ENCODE data around the gene RBM11.
"Not testable (repeated sequence)": the region's sequence is repeated elsewhere in the genome, so short reads cannot be mapped to it uniquely, and the experiment has no call there.

The RBM11 gene, protein sequence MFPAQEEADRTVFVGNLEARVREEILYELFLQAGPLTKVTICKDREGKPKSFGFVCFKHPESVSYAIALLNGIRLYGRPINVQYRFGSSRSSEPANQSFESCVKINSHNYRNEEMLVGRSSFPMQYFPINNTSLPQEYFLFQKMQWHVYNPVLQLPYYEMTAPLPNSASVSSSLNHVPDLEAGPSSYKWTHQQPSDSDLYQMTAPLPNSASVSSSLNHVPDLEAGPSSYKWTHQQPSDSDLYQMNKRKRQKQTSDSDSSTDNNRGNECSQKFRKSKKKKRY

DNA sequence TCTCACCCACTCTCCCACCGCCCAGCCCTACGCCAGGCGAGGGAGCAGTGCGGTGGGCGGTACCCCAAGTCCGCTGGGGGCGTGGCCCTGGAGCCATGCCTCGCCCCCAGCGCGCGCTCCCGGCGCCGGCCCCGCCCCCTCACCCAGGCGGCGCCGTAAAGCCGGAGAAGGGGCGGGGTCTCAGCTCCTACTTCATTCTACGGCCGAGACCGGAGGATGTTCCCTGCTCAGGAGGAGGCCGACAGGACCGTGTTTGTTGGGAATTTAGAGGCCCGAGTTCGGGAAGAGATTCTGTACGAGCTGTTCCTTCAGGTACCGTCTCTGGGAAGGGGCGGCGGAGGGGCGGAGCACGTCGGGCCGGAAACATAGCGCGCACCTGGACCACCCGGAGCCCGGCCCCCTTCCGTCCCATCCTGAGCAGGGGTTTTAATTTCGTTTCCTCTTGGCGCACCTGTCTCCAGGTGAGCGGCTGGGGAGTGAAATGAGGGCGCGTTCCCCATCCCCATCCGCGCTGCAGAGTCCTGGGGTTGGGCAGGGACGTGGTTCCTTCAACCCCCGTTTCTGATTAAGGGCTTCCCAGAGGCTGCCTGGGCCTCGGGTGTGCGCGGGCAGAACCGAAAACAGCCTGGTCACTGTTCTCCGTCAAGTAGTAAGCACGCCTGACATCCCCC lies at the start of gene RBM11:
Gene RBM11, plus strand, starts transcription at position 187 of the 671 bp plus-strand sequence. Its CDS starts 30 bp downstream, at position 217.
- peak; percentile 55 to 75 for DNase-seq (ENCODE audit: low read depth in 2 of 2)

DNA sequence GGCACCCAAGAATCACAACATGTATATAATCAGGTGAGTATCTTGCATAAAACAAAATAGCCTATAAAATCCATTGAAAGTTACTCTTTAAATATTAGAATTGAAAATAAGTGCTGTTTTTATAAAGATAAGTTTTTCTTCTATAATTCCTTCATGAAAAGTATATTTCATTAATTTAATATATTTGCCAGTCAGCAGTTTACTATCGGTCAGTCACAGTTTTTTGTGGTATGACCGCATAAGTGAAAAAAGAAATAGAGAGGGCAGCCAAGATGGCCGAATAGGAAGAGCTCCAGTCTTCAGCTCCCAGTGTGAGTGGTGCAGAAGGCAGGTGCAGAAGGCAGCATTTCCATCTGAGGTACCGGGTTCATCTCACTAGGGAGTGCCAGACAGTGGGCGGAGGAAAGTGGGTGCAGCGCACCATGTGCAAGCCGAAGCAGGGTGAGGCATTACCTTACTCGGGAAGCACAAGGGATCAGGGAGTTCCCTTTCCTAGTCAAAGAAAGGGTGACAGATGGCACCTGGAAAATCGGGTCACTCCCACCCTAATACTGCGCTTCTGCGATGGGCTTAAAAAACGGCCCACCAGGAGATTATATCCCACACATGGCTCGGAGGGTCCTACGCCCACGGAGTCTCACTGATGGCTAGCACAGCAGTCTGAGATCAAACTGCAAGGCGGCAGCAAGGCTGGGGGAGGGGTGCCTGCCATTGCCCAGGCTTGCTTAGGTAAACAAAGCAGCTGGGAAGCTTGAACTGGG lies 49.3 kb upstream of the RBM11 start:
- DNase-seq (ENCODE audit: low read depth in 2 of 2) = not testable (repeated sequence)

DNA sequence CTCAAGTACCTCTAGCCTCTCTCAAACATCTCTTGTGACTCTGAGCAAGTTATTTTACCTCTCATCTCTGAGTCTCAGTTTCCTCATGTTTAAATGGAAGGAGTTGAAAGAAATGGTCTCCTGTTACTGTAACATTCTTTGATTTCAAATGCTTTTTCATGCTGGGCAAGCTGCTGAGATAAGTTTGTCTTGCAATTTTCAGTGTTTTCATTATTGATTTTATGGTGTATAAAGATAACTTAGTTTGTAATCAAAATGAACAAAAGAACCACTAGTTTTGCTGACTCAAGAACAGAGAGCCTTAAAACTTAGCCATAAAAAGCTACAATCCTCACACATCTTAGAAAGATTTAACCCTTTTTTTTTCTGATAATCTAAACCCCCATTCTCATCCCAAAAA lies 9.7 kb upstream of the RBM11 start:
- DNase-seq (ENCODE audit: low read depth in 2 of 2) = no peak

DNA sequence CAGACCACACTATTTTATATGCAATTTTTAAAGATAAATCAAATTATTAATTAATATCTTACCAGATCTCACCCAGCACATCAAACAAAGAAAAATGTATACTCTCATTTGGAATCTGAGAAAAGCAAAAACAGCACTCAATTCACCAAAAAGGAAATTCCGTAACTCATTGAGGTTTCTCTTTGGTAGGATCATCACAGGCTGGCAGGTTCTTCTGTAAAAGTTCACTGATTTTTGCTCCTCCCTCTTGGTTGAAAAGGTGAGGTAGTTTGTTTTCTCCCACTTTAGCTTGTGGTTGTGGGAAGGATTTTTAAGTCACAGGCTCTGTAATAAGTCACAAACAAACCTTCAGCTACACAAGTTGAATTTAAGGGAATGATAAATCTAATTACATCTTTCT lies 5.2 kb upstream of the RBM11 start, which contains the start of gene LIPI:
Gene LIPI, minus strand, starts transcription at position 218 of the 400 bp plus-strand sequence. Its CDS starts 110 bp downstream, at position 108.
- no peak for DNase-seq (ENCODE audit: low read depth in 2 of 2)

DNA sequence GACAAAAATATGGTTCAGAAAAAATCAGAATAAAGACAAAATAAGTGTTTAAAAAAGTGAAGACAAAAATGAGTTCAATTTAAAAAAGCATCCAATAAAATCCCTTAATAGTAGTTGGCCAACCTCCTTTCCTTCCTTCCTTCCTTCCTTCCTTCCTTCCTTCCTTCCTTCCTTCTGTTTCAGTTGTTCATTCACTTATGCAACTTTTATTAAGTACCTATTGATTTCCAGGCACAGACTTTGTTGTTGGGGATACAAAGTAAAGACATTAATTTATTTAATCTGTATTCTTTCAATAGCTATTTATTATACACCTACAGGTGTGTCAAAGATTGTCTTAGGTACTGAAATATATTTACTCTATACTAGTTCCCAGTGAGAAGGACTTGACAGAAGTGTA lies 2.8 kb upstream of the RBM11 start:
- no peak for DNase-seq (ENCODE audit: low read depth in 2 of 2)

DNA sequence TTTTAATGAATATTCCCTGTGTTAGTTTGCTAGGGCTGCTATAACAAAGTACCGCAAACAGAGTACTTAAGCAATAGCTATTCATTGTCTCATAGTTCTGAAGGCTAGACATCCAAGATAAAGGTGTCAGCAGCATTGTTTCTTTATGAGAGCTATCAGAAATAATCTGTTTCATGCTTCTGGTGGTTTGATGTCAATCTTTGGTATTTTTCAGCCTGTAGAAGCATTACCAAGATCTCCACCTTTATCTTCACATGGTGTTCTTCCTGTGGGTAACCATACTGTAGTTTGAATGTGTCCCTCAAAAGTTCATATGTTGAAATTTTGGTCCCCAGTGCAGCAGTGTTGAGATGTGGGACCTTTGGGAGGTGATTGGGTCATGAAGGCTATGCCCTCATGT lies 7.4 kb downstream of the RBM11 start:
- no peak for DNase-seq (ENCODE audit: low read depth in 2 of 2)

DNA sequence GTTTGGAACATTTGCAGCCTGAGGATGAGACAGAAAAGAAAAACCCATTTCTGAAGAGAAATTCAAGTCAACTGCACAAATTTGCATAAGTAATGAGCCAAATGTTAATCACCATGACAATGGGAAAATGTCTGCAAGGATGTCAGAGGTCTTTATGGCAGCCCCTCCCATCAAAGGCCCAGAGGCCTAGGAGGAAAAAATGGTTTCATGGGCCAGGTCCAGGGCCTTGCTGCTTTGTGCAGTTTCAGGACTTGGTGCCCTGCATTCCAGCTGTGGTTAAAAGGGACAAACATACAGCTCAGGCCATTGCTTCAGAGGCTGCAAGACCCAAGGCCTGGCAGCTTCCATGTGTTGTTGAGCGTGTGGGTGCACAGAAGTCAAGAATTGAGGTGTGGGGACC lies 13.4 kb downstream of the RBM11 start:
- DNase-seq (ENCODE audit: low read depth in 2 of 2) = no peak

DNA sequence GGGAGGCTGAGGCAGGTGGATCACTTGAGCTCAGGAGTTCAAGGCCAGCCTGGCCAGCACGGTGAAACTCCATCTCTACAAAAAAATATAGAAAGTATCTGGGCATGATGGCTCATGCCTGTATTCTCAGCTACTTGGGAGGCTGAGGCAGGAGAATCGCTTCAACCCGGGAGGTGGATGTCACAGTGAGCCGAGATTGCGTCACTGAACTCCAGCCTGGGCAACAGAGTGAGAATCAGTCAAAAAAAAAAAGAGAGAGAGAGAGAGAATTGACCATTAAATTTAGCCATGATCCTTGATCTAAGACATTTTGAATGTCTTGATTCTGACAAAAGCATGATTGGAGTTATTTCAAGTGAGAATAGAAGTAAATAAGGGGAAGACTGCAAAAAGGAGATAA lies 19.1 kb downstream of the RBM11 start:
- no peak for DNase-seq (ENCODE audit: low read depth in 2 of 2)

DNA sequence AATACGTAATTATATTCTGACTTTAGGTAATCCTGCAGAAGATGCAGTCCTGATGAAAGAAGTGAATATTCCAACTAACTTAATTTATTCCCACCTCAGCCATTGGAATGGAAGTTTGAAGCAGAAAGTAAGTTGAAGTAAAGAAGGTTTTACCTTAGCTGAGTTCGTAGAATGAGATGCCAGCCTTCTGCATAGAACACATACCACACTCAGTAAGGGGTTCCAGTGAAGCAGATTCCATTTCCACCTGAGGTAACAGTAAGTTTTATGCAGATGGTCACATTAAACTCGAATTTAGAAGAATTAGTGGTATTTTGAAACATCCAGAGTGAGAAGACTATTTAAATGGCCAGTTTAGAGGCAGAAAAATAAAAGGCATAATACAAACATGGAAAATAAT lies 20.2 kb downstream of the RBM11 start:
- DNase-seq (ENCODE audit: low read depth in 2 of 2) = no peak

DNA sequence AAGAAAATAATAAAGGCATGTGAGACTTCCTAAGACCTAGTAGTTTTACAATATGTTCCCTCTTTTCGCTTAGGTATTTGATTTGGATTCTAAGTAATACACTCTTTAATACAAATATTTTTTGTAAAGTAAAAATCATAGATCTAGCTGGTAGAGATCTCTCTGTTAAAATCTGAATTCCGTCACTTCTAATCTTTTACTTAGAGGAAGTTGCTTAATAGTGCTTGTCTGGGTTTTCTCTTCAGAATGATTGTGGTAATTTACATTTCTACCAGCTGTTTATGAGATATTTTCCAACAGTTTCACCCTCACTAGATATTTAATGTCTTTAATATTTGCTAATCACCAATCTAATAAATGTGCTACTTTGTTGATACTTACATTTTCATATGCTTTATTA lies 23.3 kb downstream of the RBM11 start:
- no peak for DNase-seq (ENCODE audit: low read depth in 2 of 2)

DNA sequence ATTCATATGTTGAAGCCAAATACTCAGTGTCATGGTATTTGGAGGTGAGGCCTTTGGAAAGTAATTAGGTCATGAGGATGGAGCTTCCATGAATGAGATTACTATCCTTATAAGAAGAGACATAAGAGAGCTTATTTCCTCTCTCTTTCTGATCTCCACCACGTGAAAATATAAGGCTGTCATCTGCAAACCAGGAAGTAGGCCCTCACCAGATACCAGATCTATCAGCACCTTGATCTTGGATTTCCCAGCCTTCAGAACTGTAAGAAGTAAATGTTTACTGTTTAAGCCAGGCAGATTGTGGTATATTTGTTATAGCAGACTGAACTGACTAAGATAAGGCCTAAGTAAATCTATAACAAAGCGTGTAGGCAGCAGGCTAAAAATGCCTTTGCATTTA lies 25.3 kb downstream of the RBM11 start:
- DNase-seq (ENCODE audit: low read depth in 2 of 2) = no peak

DNA sequence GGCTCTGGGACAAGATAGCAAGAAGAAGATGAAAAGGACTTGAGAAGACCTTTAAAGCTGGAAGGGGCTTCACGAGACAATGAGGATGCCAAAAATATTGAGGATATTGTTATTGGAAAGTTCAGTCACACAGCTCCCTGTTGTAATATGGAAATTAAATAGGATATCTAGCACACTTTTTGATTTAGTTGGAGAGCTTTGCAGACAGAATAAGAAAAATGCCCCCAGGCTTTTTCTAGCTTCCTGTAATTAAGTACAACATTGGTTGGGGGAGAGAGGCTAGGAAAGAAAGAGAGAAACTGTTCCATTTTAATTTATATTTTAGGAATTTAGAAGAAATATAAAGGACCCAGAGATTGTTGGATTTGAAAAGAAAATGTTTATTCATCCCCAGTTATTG lies 27.5 kb downstream of the RBM11 start:
- DNase-seq (ENCODE audit: low read depth in 2 of 2) = no peak

DNA sequence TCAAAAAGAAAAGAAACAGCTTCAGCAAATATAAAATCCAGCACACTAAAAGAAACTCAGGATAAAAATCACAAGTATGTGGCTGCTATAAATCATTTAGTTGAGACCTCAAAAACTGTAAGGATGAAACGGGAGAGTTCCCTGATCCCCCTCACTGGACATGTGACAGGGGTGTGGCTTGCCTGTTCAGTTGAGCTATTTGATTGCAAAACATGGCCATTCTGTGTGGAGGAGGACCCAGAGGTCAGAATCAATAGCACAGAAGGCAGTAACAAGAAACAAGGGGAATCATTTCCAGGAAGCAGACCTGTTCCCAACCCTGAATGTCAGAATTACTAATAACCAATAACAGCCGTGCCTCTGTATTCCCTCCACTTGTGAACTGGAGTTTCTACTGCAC lies 27.9 kb downstream of the RBM11 start:
- DNase-seq (ENCODE audit: low read depth in 2 of 2) = no peak

DNA sequence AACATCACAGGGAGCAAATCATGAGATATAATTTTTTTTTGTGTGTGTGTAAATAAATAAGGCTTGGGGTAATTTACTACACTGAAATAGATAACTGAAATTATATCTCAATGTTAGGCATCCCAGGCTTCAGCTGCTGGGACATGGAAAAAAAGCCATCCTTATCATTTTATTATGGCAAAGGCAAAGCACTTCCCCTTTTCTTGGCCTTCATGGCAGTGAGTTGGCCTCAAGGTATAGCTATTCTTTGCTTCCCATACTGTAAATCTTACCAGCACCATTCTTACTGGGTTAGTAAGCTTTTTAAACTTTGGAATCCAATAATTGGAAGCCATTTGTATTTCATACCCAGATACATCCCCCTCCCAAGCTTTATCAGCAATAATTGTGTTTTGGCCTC lies 29.0 kb downstream of the RBM11 start:
- no peak for DNase-seq (ENCODE audit: low read depth in 2 of 2)

DNA sequence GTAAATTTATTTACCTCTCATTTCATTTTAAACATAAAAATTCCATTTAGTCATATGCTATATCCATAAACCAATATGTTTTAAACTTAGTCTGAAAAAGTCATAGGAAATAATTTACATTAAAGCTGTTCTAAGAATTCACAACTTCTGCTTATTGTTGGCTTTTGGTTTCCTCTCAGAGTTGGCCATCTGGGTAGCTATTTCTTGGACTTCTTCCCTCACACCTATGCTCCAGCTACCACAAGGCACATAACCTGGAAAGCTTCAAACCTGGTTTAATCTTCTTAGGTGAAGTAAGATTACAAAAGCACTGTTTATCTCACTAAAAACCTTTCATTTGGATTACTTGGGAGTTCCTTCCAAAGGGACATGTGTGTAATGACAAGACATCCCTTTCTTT lies 29.8 kb downstream of the RBM11 start:
- DNase-seq (ENCODE audit: low read depth in 2 of 2) = no peak

DNA sequence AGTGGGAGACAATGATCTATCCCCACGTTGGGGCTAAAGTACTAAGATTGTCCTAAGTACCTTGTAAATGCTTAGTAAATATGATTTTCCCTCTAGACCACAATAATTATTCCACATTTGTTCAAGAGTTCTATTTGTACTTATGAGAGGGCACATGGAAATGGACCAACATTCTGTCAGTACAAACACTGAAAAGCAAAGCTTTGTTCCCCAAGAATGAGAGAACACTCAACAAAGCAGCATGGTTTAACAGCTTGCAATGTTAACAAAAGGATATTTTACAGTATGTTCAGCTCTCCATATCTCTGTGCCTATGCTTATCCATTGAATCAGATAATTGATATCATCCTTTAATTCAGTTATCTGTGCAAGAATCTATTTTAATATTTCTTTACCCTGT lies 35.4 kb downstream of the RBM11 start:
- no peak for DNase-seq (ENCODE audit: low read depth in 2 of 2)

DNA sequence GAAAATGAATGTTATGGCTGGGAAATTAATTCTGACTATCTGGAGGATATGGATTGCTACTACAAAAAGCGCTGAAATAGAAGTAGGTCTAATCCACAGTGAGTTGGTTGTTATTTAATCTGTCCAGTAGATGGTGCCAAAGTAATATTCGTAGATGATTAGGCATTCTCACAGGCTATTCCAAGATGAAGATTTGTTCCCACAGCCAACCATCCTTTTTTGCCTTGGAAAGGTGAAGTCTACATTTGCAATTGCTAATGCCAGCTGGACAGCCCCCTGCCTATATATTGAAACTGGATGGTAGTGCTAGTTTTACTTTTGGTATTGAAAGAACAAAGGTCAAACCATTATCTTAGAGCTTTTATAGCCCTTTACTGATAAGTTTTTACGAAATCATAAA lies 43.8 kb downstream of the RBM11 start:
- DNase-seq (ENCODE audit: low read depth in 2 of 2) = no peak

DNA sequence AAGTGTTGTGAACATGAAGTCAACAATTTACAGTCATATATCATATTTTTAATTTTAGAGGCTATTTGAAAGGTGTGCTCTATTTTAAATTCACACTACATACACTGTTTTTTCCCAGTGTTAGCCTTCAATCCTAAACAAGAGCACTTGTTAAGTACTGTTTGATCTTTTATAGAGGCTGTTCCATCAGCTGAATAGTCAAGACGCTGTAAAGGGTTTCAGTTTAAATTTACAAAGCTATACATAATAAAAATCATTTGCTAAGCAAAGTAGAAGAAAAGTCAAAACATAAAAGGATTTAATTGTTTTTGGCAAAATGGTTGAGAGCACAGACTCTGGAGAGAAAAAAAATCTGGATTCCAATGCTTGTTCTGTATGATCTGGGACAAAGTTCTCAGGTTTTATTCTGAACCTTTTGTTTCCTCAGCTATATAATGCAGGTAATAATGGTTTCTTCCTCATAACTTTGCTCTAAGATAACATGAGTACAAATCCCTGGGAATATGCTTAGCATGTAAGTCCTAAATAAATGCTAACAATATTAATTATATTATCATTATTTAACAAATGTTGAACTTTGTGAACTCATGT lies 44.3 kb downstream of the RBM11 start:
- DNase-seq (ENCODE audit: low read depth in 2 of 2) = no peak

DNA sequence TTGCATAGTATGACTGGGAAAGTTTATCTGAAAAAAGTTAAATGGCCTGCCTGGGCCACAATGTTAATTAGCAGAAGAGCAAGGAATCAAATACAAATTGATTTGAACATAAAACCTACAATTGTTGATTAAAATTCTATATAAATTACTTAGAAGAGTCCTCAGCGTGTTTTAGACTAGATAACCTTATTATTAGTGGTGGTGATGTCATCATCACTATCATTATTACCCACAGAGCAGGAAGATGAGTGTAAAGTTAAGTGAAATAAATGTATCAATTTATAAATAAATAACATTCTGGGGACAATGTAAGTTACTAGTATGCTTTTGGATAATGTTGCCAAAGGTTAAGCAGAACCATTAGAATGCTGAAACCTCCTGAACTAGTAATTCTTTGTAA lies 46.1 kb downstream of the RBM11 start:
- DNase-seq (ENCODE audit: low read depth in 2 of 2) = no peak

DNA sequence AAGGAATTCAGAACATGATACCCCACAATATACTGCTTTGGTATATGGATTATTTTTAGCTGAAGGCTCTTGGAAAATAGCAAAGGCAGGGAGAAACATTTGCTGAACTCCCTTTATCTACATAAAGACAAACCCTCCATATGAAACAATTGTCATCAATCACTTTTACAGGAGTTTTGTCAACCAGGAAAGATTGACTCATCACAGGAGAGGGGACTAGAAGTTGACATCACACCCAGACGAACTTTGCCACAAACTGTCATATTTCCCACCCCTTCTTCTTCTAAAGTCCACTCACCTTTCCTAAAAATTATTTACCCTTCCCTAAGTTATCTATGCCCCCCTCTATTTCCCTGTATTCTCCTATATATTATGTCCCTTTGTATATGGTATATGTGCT lies 47.9 kb downstream of the RBM11 start:
- no peak for DNase-seq (ENCODE audit: low read depth in 2 of 2)

DNA sequence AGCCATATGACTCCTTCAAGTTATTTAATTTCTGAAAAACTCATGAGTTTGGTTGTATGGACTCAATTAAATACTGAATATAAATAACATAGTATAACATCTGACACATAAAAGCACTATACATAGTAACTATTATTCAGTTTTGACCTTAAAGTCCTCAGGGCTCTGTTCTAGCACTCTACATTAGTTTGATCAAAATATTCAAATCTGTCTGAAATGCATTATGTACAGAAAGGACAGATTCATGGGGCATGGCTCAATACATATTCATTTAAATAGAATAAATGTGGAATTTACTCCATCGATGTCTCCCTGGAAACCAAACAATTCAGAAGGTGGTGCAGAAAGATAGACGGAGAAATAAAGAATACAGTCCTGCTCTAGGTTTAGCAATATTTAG lies 49.1 kb downstream of the RBM11 start:
- DNase-seq (ENCODE audit: low read depth in 2 of 2) = no peak

DNA sequence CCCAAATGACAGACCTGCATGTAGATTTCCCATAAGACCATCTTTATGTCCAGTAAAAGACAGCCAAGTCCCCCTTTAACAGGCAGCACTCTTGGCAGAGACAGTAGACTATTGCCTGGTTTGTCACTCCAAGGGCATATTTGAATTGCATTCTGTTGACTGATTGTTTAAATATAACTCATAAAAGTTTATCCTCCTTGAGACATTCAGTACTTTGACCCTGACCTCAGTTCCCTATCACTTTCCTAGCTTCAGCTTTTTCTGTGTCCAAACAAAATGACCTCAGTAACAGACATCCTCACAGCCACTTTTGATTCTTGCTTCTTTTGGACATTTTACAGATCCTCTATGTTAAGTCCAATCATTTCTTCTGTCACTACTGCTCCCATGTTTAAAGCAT lies 51.1 kb downstream of the RBM11 start:
- DNase-seq (ENCODE audit: low read depth in 2 of 2) = no peak

DNA sequence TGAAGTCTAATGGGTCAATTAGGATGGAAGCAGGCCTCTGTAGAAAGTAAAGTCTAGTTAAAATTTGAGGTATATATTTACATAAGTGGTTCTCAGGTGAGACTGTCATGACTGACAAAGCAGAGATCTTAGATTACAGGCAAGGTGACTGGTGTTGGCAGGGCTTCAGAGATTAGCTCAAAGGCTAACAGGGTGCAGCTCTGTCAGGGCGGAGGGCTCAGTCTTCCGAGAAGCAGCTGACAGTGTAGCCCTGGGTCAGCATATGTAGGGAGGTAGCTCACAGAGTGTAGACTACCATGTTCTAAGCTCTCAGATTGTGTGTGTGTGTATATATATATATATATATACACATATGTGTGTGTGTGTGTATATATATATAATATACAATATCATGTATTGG lies 54.7 kb downstream of the RBM11 start:
- DNase-seq (ENCODE audit: low read depth in 2 of 2) = no peak

All from stimulated activated CD8-positive, alpha-beta memory T cell treated with anti-CD3 and anti-CD28 coated beads, Interleukin-2, amount 100 ng/mL, for 48 hours (primary cell).